ENCODE results near the gene STK10. TPM values are rescaled to one million over a fixed set of nuclear protein-coding genes. Genes with fewer than 3 reads are reported as not detected.

STK10 gene
- total RNA-seq, 1 donor from 2014 or later = 14.9 TPM

DNA sequence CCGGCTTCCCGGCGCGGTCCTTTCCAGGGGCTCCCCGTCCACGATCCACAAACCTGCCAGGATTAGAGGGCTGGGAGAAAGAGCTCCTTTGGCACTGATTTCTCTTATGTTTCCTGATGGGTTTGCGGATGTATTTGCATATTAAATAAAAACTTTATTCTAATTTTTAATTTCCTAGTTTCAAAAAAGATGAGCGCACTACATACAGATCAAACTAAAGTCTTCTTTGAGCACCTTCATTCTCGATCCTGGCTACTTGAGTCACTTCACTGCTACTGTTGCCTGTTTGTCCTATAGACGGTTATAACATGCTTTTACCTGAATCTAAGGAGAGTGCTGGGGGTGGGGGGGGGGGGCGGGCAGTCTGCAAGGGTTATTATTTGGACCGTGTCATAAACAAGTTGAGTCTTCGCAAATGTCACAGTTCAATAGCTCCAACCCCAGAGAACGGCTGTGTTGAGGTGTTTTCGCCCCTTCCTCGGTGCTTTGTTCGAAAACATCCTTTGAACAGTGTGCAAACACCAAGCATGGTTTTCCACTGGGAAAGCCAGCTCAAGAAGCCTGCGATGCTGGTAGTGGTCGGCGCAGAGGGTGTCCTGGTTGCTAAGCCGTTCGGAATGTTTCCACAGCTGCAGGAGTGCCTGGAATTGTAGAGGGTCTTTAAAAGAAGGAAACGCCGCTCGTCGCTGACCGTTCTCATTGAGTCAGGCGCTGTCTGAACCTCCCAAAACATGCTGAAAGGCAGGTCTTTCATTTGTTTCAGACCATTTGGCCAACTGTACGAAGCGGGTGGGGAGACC, 1.1 kb upstream of the STK10 start:
- peak; percentile 45 for DNase-seq

- peak; percentile 44 for DNase-seq
These were observed 649 bp downstream of the STK10 start for GRCh38 chr5:172187118-172188032.

DNA sequence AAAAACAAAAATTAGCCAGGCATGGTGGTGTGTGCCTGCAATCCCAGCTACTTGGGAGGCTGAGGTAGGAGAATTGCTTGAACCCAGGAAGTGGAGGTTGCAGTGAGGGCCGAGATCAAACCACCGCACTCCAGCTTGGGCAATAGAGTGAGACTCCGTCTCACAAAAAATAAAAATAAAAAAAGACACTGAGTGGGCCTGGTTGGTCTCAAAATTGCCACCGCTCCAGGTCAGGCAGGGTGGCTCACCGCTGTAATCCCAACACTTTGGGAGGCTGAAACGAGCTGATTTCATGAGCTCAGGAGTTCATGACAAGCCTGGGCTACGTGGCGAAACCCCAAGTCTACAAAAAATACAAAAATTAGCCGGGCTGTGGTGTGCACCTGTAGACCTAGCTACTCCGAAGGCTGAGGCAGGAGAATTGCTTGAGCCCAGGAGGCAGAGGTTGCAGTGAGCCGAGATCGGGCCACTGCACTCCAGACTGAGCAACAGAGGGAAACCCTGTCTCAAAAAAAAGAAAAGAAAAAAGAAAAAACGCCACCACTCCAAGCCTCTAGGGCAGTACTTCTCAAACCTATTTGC, 1.8 kb downstream of the STK10 start:
- DNase-seq = no peak

- no peak for DNase-seq
These were observed 2.9 kb downstream of the STK10 start for GRCh38 chr5:172185096-172185461.

DNA sequence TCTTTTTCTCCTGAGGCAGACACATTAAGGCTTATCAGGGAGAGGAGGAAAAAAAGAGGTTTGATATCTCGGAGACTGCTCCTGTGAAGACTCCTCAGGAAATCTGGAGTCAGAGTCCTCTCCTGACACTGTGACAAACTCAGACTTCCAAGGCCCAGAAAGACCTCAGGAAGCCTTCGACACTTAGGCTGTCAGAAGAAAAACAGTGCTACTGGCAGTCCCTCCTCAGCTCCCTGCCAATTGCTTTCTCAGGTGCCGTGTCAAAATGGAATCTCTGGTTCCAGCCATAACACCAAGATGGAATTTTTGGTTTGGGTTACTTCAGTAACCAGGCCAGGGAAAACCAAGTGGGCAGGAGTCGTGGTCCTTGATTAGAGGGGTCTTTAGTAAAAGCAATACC, 4.1 kb downstream of the STK10 start:
- no peak for DNase-seq

DNA sequence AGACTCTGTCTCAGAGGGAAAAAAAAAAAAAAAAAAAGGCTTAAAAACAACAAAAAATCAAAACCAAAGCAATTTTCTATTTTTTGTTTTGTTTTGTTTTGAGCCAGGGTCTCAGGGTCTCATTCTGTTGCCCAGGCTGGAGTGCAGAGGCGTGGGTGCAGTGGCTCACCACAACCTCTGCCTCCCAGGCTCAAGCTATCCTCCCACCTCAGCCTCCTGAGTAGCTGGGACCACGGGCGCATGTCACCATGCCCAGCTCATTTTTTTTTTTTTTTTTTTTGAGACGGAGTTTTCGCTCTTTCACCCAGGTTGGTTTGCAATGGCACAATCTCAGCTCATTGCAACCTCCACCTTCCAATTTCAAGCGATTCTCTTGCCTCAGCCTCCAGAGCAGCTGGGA, 5.7 kb downstream of the STK10 start:
- no peak for DNase-seq

DNA sequence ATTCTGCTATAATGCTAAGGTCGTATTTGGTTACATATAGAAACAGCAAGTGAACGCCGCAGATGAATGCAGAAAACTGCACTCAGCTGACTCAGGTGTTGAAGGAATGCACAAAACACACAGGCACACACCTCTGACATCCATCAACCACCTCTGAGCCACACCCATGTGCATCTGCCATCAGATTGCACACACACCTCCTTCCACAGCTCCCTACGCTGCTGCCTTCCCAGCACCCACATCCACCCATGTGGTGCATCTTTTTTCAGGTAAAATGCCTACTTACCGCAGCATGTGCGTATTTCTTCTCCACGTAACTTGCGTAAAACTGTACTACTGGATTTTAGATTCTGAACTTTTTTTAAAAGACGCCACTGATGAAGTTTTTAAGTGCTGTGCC, 7.1 kb downstream of the STK10 start:
- DNase-seq = no peak

GRCh38 chr5:172178991-172179989, 8.7 kb downstream of the STK10 start:
- peak; percentile 39 for DNase-seq

- no peak for DNase-seq
These were observed 9.6 kb downstream of the STK10 start for GRCh38 chr5:172178301-172178987.

- DNase-seq = no peak
These were observed 10.8 kb downstream of the STK10 start for GRCh38 chr5:172177176-172177575.

GRCh38 chr5:172175263-172175719, 12.7 kb downstream of the STK10 start:
- no peak for DNase-seq

GRCh38 chr5:172173564-172174153, 14.4 kb downstream of the STK10 start:
- DNase-seq = no peak

DNA sequence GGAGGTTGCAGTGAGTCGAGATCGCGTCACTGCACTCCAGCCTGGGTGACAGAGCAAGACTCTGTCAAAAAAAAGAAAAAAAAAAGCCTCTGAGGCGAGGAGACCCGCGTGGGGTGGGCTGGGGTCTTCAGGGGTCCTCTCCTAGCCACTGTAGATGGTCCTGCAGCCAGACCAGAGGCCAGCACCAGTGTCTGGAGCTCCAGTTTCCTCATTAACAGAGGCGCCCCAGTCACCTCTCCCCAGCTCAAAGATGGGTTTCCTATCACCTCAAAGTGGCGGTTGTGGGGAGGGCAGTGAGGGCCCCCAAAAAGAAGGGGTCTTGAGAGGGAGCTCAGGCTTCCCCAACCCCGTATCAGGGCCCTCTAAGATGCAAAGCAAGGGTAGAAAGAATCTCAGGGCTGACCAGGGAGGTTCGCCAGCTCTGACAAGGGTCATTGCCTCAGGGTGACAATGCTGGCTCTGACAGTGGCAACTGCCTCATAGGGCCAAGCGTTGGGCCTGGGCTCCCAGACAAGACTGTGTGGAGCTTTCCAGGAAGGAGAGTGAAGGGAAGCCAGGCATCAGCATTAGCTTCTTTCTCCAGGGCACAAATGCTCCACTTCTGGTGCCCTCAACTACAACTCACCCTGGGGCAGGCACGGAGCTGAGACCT, 15.0 kb downstream of the STK10 start:
- no peak for DNase-seq

DNA sequence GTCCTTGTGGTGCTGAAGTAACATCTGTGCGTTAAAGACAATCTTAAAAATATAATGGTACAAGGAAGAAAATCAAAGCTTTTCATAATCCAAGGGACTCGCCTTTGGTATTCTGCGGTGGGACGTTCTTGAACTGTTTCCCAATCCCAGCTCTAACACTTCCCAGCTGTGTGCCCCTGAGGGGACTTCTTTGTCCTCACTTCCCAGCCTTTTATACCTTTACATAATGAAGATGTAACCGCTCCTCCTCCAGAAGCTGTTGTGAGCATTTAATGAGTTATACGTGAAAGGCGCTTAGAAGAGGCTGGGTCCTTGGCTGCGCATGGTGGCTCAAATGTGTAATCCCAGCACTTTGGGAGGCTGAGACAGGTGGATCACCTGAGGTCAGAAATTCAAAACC, 16.9 kb downstream of the STK10 start:
- no peak for DNase-seq

DNA sequence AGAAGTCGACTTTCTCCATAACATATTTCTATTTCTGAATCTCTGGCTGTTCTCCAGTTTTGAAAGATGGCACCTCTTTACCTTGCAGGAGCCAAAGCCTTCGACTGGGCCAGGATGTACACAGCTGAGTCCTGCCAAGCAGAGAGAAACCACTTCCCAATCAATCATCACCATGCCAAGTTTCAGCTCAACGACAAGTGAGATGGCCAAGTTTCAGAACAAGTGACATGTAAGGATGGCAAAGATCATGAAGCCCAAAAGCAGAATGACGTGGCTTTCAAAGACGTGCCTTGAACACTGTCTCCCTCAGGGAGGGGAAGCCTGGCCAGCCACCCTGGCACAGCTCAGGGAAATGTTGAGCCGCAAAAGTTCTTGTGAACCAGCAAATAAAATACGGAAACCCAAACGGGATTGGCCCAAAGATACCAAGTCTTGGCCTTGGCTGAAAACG, 17.7 kb downstream of the STK10 start:
- DNase-seq = no peak

DNA sequence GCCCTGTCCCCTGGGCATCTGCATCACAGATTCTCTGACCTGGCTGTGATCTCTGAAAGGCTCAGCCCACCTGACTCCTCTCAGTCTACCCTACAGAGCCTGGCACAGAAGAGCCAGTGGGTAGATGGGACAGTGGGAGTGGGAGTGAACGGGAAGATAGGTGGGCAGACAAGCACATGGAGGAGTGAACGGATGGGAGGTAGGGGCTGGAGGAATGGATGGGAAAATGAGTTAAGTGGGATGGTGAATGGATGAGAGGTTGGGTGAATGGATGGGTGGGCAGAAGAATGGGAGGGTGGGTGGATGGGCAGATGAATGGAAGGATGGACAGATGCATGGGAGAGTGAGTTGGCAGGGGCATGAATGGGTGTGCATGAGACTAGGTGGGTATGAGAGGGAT, 18.8 kb downstream of the STK10 start:
- no peak for DNase-seq

DNA sequence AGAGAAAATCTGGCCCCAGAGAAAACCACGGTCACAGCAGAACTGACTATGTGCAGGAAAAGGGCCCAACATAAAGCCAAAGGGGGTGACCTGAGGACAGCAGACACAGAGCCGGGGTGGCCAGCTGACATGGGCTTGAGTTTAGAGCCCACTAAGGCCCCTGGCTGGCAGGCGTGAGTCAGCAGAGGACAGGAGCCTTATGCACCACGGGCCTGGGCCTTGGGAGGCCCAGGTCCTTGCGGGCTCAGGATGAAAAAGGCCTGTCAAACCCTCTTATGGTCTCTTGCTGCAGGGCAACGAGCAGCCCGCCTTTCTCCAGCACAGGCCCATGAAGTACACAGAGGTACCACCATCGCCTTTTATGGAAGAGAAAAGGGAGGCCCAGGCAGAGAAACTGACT, 19.7 kb downstream of the STK10 start:
- no peak for DNase-seq

DNA sequence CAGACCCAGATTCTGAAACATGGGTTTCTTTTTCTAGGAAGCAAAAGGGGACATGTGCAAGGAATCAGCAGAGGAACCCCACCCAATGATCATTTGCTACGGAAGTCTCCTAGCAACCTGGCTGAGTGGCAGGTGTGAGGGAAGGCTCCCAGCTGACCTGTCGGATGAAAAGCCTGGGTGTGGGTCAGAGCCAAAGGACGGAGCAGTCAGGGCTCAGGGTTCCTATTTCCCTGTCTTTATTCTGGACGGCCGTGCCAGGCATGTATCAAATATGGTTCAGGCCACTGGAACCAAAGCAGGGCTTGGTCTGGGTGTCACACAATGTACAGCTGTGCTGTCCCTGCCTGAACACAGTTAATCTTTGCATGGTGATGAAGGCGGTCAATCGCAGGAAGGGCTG, 20.1 kb downstream of the STK10 start:
- peak; percentile 82 for DNase-seq

- DNase-seq = no peak
These were observed 21.8 kb downstream of the STK10 start for GRCh38 chr5:172166030-172166826.
